Chondrocyte (in vitro differentiated cells): ENCODE data around the gene CLPSL1. TPM values are rescaled to one million over a fixed set of nuclear protein-coding genes. Genes with fewer than 3 reads are reported as not detected.

Experiments used
- DNase-seq: peaks from one replicate; pipeline ENCODE4 v3.0.0; 2021; ENCODE audit warnings: mixed read lengths, low spot score
- H3K27ac Mint-ChIP-seq: one replicate; pipeline ENCODE4 v1.8.0; 2021; ENCODE audit warnings: mild to moderate bottlenecking, moderate library complexity, mixed read lengths; ENCODE audit not compliant: unreplicated experiment
- H3K27me3 Mint-ChIP-seq: 2 replicates; pipeline ENCODE4 v1.8.0; 2021; ENCODE audit warnings: low read depth, mixed read lengths
- H3K36me3 Mint-ChIP-seq: 2 replicates; pipeline ENCODE4 v1.8.0; 2021; ENCODE audit warnings: low read depth, mixed read lengths
- H3K4me1 Mint-ChIP-seq: 2 replicates; pipeline ENCODE4 v1.8.0; 2021; ENCODE audit warnings: low read depth, mild to moderate bottlenecking, mixed read lengths
- H3K4me3 Mint-ChIP-seq: one replicate; pipeline ENCODE4 v1.8.0; 2021; ENCODE audit warnings: mild to moderate bottlenecking, moderate library complexity, mixed read lengths; ENCODE audit not compliant: unreplicated experiment
- H3K9me3 Mint-ChIP-seq: 2 replicates; pipeline ENCODE4 v1.8.0; 2021; ENCODE audit warnings: low read depth, mixed read lengths
- total RNA-seq: library from RNA; stranded (reverse); gene quantifications from 3 replicates; pipeline ENCODE4 v1.2.1, GENCODE V29; 2021
- TF ChIP-seq, protein P1 (sequence below): fragments of 200-600 bp; sonication (generic); IDR thresholded peaks from 2 replicates; pipeline ENCODE4 v1.5.0; 2021; ENCODE audit warnings: antibody characterized with exemption, mild to moderate bottlenecking, moderate library complexity

The CLPSL1 gene
- total RNA-seq, 1 donor from 2014 or later, result not detected

DNA sequence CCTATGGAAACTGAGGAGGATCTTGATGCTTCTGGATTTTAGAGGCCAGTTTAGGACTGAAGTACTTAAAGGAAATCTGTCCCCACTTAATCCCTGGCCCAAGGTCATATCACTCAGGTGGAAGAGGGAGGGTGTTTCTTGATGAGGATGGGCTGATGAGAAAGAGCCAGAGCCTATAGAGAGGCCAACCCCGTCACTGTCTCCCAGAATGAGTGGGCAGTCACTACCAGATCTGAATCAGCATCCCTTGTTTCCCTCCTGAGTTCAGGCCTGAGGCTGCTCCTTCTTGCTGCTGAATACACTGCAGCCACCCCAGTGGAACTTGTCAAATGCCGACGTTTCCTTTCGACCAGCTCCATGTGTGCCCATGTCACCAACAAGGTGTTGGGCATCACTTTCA is 29.2 kb upstream of the CLPSL1 start:
- Mint-ChIP-seq H3K36me3 (peaks cover 3% of the 10 kb centered on the region), H3K9me3 (peaks cover 7% of the 10 kb centered on the region), H3K27me3 (peaks cover 1% of the 10 kb centered on the region), H3K4me1 (peaks cover 8% of the 10 kb centered on the region), H3K27ac (no peak overlapping the region), H3K4me3 (no peak overlapping the region)
- DNase-seq, result no peak
- TF ChIP-seq, protein P1, sequence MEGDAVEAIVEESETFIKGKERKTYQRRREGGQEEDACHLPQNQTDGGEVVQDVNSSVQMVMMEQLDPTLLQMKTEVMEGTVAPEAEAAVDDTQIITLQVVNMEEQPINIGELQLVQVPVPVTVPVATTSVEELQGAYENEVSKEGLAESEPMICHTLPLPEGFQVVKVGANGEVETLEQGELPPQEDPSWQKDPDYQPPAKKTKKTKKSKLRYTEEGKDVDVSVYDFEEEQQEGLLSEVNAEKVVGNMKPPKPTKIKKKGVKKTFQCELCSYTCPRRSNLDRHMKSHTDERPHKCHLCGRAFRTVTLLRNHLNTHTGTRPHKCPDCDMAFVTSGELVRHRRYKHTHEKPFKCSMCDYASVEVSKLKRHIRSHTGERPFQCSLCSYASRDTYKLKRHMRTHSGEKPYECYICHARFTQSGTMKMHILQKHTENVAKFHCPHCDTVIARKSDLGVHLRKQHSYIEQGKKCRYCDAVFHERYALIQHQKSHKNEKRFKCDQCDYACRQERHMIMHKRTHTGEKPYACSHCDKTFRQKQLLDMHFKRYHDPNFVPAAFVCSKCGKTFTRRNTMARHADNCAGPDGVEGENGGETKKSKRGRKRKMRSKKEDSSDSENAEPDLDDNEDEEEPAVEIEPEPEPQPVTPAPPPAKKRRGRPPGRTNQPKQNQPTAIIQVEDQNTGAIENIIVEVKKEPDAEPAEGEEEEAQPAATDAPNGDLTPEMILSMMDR, result no peak

DNA sequence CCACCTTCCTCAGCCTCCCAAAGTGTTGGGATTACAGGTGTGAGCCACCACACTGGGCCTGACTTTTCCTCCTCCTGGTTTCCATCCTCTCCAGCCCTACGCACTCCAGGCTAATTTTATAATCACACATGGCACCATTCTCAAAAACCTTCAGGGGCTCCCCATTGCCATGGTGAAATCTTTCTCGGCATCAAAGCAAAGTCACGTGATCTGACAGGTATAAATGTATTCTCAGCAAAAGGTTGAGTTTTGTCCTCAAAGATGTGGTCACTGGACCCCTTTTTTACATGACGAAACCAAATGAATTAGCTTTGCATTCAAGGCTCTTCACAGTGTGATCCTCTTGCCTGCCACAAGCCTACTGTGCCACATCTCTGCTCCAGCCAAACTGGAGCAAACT is 28.5 kb upstream of the CLPSL1 start:
- no peak overlapping the region for H3K4me3 Mint-ChIP-seq
- peaks cover 7% of the 10 kb centered on the region for H3K9me3 Mint-ChIP-seq
- H3K36me3 Mint-ChIP-seq, result peaks cover 3% of the 10 kb centered on the region
- peaks cover 8% of the 10 kb centered on the region for H3K4me1 Mint-ChIP-seq
- TF ChIP-seq, protein P1, result no peak
- no peak overlapping the region for H3K27ac Mint-ChIP-seq
- H3K27me3 Mint-ChIP-seq, result peaks cover 1% of the 10 kb centered on the region
- no peak for DNase-seq

DNA sequence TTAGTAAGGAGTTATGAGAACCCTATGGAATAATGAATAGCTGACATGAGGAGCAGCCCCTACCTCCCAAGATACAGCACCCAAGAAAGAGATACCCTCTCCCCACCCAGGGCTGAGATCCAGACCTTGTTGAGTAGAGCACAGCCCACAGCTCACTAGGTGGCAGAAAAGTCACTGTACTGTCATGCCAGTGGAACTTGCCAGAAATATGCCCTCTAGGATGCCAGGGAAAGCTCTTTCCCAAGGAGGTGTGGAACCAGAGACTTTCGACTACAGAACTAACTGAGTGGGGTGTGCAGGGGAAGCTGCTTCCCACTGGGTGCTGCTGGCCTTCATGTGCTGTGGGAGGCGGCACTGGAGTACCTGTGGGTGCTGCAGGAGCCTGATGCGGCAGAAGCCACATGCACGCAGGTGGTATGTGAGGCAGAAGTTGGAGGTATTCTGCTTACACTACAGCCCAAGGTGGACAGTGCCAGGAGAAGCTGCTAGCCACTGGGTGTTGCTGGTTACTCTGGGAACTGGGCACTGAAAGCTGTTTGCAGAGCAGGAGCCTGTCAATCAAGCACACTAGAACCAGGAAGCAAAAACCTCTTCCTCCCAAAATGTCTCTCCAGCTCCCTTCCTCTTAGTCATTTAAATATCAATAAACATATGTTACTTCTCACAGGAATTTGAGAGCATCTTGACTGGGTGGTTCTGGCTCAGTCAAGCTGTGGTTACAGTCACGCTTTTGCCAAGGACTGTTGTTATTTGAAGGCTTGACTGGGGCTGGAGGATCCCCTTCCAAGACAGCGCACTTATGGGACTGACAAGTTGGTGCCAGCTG is 26.2 kb upstream of the CLPSL1 start:
- Mint-ChIP-seq H3K4me1 (peaks cover 8% of the 10 kb centered on the region), H3K27me3 (peaks cover 3% of the 10 kb centered on the region), H3K4me3 (no peak overlapping the region), H3K27ac (no peak overlapping the region), H3K36me3 (no peaks in the 10 kb centered on the region), H3K9me3 (no peaks in the 10 kb centered on the region)
- DNase-seq, result no peak
- TF ChIP-seq, protein P1, result peak; percentile 41

DNA sequence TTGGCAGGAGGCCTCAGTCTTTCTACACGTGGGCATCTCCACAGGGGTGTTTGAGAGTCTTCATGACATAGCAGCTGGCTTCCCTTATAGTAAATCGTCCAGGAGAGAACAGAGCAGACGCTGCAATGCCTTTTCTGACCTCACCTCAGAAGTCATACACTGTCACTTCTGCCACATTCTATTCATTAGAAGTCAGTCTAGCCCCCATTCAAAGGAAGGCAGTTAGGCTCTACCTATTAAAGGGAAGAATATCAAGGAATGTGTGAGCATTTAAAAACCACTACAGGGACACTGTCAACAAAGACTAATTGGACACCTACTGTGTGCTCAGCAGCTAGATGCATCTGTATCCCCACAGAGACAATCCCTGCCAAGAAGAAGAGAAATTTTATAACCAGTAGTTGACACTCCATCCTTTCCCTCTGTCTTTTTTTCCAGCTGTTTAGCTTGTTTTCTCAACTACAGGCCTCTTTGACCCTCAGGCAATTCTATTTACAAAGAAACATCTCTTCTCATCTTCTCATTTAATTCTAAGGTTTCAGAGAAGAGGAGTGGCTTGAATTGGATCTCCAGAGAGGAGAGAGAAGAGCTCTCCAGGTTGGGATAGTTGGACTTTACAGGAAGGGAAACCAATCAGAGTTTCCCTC is 25.4 kb upstream of the CLPSL1 start:
- peaks cover 8% of the 10 kb centered on the region for H3K4me1 Mint-ChIP-seq
- H3K27me3 Mint-ChIP-seq, result peaks cover 6% of the 10 kb centered on the region
- no peaks in the 10 kb centered on the region for H3K9me3 Mint-ChIP-seq
- TF ChIP-seq, protein P1, result no peak
- H3K36me3 Mint-ChIP-seq, result no peaks in the 10 kb centered on the region
- no peak overlapping the region for H3K4me3 Mint-ChIP-seq
- DNase-seq, result no peak
- H3K27ac Mint-ChIP-seq, result no peak overlapping the region

DNA sequence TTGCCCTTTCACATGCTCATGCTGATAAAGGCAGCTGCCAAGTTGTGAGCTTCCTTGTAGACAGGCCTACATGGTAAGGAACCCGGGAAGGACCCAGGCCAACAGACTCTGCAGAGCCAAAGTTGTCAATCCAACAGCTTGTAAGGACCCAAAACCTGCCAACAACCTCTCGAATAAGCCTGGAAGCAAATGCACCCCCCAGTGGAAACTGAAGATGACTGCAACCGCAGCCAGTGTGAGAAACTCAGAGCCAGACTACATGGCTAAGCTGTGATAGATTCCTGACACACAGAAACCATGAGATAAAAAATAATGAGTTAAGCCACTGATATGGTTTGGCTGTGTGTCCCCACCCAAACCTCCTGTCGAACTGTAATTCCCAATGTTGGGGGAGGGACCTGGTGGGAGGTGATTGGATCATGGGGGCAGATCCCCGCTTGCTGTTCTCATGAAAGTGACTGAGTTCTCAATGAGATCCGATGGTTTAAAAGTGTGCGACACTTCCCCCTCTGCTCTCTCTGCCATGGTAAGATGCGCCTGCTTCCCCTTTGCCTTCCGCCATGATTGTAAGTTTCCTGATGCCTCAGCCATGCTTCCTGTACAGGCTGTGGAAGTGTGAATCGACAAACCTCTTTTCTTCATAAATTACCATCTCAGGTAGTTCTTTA is 23.2 kb upstream of the CLPSL1 start:
- H3K27ac Mint-ChIP-seq, result no peak overlapping the region

More for the DNA sequence above, 23.2 kb upstream of the CLPSL1 start:
- H3K9me3 Mint-ChIP-seq, result no peaks in the 10 kb centered on the region
- peaks cover 8% of the 10 kb centered on the region for H3K4me1 Mint-ChIP-seq
- peak; percentile 19 for DNase-seq
- H3K27me3 Mint-ChIP-seq, result peaks cover 15% of the 10 kb centered on the region
- no peak overlapping the region for H3K4me3 Mint-ChIP-seq
- H3K36me3 Mint-ChIP-seq, result peaks cover 2% of the 10 kb centered on the region
- TF ChIP-seq, protein P1, result peak; percentile 67
